ENCODE data around the gene TBC1D20.

TBC1D20 gene

DNA sequence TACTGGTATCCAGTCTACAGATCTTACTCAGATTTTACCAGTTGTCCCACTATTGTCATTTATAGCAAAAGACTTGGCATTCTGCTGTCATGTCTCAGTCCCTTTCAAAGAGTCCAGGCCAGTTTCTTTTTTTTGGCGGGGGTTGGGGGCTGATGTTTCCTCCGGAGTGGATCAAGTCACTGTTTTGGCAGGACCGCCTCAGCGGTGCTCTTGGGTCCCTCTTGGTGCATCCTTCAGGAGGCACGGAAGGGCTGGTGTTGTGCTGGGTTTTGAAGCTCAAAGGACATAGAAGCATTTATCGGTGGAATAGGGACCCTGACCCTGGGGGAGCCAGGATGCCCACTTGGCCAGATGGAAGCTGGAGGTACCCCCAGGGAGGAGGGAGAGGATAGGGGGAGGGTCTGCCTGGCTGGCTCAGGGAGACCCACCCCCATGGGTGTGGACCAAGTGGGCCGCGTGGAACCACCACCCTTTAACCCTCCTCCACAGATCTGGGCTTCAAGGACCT is 43.4 kb downstream of the TBC1D20 start:
- no peak for DNase-seq

- DNase-seq = no peak
These were observed 44.5 kb downstream of the TBC1D20 start for GRCh38 chr20:417801-418342.

DNA sequence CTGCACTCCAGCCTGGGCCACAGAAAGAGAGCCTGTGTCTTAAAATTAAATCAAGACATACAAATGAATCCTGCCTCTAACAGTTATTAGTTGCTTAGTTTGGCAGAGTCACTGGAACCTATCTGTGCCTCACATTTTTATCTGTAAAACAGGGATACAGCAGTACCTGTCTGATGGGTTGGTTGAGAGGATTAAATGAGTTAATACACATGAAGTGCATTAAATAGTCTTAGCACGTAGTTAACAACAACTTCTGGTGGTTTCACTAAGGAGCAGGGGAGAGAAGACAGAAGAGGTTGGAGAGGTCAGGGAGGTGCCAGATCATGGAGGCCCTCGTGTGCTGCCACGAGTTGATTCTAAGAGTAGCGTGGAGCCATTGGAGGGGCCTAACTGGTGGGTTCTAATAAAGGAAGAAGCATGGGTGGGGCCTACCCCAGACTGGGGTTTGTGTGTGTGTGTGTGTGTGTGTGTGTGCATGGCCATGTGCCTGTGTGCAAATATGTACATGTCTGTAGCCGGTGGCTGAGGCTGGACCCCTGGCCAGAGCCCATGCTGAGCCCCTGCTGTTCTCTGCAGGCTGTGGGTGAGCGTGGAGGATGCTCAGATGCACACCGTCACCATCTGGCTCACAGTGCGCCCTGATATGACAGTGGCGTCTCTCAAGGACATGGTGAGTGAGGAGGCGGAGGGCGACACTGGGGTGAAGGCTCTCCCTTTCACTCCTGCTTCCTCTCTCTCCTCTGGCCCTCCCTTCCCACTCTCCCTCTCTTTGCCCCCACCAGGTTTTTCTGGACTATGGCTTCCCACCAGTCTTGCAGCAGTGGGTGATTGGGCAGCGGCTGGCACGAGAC is 45.2 kb downstream of the TBC1D20 start:
- no peak for DNase-seq

DNA sequence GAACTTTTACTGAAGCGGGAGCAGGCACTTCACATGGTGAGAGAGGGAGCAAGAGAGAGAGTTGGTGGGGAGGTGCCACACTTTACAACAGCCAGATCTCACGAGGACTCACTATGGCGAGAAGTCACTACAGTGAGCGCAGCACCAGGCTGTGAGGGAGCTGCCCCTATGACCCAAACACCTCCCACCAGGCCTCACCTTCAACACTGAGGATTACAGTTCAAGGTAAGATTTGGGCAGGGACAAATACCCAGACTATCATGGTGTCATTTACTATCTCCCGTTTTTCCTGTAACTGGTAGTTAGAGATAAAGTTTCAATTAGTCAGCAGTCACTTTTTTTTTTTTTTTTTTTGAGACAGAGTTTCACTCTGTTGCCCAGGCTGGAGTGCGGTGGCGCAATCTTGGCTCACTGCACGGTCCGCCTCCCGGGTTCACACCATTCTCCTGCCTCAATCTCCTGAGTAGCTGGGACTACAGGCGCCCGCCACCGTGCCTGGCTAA is 46.5 kb downstream of the TBC1D20 start:
- no peak for DNase-seq

DNA sequence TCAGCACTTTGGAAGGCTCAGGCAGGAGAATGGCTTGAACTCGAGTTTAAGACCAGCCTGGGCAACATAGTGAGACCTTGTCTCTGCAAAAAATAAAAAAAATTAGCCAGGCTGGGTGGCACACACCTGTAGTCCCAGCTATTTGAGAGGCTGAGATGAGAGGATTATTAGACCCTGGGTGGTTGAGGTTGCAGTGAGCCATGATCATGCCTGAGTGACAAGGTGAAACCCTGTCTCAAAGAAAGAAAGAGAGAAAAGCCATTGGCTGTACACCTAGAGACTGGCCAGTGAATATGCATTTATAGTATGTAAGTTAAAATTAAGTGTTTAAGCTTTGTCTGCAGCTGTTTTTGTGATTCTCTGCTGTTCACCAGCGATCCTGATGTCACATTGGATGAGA is 48.2 kb downstream of the TBC1D20 start:
- DNase-seq = no peak

DNA sequence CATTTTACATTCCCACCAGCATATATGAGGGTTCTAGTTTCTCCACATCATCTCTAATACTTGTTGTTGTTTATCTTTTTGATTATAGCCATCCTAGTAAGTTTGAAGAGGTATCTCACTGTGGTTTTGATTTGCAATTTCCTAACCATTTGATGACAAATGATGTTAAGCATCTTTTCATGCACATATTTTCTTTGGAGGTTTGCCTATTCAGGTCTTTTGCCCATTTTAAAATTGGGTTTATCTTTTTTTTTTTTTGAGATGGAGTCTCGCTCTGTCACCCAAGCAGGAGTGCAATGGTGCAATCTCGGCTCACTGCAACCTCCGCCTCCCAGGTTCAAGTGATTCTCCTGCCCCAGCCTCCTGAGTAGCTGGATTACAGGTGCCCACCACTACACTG is 50.3 kb downstream of the TBC1D20 start:
- no peak for DNase-seq

- DNase-seq = no peak
These were observed 52.4 kb downstream of the TBC1D20 start for GRCh38 chr20:409697-410559.

DNA sequence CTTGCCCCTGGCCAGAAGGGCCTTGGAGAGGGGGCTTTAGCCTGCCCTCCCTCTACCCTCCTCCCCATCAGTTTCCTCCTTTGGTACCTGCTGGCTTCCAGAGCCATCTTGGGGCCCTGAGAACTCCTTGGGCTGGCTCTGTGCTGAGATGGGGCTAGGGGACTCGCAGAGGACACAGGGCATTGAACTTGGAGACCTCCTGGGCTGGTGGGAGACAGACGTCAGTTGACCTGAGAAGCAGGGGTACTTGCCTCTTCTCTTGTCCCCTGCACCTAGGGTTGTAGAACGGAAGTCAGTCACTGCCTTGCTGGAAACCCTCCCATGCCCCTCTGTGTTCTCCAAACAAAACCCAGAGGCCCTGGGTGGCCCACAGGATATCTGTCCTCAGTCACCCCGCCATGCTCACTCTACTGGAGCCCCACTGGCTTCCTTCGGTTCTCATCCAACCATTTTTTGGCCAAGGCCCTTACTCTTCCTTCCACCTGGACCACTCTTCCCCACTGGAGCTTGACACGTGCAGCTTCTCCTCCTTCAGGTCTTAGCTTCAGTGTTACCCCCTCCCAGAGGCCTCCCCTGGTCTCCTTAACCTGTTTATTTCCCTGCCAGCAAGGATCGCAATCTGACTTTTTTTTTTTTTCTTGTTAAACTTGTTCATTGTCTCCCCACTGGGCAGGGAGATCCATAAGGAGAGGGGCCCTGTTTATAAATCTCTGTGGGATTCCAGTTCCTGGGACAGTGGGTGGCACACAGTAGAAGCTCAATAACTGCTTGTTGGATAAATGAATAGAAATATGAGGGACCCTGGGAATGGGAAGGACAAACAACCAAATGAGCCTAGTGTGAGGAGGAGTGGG is 53.3 kb downstream of the TBC1D20 start:
- DNase-seq = peak in 2 of 4 experiments; percentile 7 to 18

DNA sequence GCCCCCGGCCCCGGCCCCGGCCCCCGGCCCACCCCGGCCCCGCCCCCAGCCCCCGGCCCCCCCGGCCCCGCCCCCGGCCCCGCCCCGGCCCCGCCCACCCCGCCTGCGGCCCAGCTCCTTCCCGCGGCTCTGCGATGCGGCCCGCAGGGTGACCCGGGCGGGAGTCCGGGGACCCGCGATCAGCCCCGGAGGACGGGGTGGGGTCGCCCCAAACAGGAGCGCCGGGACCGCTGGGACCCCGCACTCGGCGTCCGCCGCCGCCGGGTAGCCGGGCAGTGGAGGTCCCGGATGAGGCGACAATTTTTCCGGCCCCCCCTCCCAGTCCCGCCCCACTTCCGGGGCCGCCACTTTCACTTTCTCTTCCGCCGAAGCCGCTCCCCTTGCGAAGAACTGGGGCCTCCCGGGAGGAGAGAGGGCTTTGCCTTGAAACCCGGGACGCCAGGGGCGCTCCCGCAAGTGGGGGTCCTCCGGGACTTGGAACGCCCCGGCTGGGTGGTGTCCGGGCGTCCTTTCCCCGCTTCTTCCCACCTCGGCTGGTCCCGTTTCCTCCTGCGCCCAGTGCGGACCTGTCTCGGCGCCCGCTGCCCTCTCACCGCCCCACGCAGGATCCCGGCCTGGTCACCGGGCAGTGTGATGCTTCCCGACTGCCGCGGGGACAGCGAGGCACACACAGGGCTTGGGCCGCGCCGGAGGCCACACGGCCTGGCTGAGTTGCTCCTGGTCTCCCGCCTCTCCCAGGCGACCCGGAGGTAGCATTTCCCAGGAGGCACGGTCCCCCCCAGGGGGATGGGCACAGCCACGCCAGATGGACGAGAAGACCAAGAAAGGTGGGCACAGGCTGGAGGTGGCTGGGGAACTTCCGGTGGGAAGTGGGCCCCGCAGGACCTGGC is 54.1 kb downstream of the TBC1D20 start, which contains the start of gene RBCK1:
Gene RBCK1, plus strand, starts transcription at position 347 of the 890 bp plus-strand sequence. Its CDS starts 459 bp downstream, at position 806.
- peak; percentile 86 to 93 (median 90) for DNase-seq

- peak; percentile 73 to 89 (median 82) for DNase-seq
These were observed 55.0 kb downstream of the TBC1D20 start for GRCh38 chr20:407133-407952.

DNA sequence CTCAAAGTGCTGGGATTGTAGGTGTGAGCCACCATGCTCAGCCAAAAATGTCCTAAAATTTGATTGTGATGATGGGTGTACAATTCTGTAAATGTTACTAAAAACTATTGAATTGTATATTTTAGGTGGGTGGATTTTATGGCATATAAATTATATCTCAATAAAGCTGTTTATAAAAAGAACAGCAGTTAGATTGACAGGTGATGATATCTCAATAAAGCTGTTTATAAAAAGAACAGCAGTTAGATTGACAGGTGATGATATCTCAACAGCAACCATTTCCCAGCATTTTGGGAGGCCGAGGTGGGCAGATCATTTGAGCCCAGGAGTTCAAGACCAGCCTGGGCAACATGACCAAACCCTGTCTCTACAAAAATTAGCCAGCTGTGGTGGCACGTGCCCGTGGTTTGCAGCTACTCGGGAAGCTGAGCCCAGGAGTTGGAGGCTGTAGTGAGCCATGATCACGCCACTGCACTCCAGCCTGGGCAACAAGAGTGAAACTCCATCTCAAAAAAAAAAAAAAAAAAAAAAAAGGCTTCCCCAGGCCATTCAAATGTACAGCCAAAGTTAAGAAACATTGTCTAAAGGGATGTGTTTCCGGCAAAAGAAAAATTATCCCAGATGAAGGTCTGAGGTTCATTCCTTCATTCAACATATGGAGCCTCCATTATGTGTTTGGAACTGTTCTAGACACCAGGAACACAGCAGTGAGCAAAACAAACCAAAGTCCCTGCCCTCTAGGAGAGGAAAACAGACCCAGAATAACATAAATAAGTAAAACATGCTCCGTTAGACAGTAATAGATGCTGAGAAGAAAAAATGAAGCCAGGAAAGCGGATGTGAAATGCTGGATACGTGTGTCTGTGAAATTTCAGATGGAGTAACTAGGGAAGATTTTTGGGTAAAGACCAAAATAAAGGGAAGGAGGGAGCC is 55.9 kb downstream of the TBC1D20 start:
- DNase-seq = no peak

DNA sequence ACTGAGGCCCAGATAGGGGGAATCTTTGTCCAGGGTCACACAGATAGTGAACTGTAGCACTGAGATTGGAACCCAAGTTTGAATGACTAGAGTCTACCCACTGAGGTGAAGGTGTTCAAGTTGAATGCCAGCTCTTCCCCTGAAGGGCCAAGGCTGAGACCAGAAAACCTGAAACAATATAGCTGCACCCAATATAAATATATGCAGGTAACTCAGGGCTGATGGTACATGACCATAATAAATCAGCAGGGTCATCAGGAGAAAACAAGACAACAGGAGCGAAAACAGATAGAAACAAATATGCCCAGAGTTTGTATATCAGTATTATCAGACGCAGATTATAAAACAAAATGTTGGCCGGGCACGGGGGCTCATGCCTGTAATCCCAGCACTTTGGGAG is 58.2 kb downstream of the TBC1D20 start:
- no peak for DNase-seq

GRCh38 chr20:403582-403957 is 58.8 kb downstream of the TBC1D20 start:
- DNase-seq = no peak

DNA sequence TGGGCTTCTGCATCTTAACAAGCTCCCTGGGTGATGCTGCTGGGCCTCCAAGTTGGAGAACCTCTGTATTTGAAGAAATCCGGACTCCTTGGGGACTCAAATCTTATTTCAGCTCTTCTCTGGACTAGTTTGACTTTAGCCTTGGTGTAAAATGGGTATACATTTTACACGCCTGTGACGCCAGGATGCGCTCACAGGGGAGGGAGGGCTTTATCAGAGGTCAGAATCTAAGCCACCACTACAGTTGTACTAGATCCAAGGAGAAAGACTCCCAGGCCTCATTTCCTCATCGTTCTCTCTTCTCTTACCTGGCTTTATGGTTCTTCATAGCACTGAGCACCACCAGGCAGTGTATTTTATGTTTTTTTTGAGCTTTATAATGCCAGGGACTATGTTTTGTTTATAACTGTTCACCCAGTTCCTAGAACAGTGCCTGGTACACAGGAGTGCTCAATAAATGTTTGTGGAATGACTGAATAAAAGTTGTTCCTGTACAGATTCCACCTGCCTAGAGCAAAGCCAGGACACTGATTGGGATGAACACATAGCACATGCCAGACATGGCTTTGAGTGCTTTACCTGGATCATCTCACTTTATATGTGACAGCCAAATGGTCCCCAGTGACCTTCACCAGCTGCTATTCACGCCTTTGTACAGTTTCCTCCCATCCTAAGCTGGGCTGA is 59.3 kb downstream of the TBC1D20 start:
- DNase-seq = no peak

DNA sequence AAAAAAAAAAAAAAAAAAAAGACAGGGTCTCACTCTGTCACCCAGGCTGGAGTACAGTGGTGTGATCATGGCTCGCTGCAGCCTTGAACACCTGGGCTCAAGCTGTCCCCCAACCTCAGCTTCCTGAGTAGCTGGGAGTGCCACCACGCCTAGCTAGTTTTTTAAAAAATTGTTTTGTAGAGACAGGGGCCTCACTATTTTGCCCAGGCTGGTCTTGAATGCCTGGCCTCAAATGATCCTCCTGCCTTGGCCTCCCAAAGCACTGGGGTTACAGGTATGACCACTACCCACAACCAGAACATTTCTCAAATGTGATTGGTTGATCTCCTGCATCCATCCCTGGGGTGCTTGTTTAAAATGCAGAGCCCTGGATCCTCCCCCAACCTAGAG is 59.8 kb downstream of the TBC1D20 start:
- no peak for DNase-seq

DNA sequence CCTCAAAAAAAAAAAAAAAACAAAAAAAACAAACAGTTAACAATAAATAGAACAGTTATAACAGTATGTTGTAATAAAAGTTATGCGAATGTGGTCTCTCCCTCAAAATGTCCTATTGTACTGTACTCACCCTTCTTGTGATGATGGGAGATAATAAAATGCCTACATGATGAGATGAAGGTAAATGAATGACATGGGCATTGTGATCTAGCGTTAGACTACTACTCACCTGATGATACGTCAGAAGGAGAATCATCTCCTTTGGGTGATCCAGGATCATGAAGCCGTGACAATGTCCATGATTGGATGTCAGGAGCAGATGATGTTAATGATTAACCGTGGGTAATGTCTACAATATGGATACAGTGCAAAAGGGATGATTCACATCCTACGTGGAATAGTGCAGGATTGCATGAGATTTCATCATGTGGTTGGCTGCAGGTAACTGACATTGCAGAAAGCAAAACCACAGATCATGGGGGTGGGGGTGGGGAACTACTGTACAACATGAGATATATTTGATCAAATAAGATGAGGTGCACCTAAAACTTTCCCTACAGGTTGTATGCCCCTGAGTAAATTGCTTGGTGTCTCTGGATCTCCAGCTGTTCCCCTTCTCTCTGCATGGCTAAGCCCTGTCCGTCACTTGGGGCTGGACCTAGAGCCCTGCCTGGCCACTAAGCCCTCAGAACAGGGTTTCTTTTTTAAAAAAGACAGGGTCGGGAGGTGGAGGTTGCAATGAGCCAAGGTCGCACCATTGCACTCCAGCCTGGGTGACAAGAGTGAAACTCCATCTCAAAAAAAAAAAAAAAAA is 60.4 kb downstream of the TBC1D20 start:
- no peak for DNase-seq
